ENCODE data around the gene CPE.
"Not testable (repeated sequence)": the region's sequence is repeated elsewhere in the genome, so short reads cannot be mapped to it uniquely, and the experiment has no call there.

Gene CPE

DNA sequence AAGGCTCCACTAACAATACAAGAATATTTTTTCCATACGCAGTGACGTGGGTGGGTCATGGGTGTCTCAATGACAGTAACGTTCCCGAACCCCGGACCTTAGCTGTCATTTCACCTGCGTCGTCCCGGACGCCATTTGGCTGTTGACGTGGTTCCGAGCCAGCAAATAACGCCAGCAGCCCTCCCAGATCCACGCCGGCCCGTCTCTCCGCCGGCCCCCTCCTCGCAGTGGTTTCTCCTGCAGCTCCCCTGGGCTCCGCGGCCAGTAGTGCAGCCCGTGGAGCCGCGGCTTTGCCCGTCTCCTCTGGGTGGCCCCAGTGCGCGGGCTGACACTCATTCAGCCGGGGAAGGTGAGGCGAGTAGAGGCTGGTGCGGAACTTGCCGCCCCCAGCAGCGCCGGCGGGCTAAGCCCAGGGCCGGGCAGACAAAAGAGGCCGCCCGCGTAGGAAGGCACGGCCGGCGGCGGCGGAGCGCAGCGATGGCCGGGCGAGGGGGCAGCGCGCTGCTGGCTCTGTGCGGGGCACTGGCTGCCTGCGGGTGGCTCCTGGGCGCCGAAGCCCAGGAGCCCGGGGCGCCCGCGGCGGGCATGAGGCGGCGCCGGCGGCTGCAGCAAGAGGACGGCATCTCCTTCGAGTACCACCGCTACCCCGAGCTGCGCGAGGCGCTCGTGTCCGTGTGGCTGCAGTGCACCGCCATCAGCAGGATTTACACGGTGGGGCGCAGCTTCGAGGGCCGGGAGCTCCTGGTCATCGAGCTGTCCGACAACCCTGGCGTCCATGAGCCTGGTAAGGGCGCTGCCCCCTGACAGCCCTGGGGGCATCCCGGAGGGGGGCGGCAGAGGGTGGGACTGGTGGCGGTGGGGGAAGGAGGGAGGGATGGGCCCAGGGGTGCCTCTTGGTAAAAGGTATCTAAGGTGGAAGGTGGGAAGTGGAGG is at the start of gene CPE:
CPE (plus strand) TSS at position 264 of the 933 bp plus-strand sequence; CDS start at position 478, 214 bp downstream.
- DNase-seq: peak; percentile 82

GRCh38 chr4:165330071-165330470 is 48.7 kb upstream of the CPE start:
- no peak for DNase-seq

DNA sequence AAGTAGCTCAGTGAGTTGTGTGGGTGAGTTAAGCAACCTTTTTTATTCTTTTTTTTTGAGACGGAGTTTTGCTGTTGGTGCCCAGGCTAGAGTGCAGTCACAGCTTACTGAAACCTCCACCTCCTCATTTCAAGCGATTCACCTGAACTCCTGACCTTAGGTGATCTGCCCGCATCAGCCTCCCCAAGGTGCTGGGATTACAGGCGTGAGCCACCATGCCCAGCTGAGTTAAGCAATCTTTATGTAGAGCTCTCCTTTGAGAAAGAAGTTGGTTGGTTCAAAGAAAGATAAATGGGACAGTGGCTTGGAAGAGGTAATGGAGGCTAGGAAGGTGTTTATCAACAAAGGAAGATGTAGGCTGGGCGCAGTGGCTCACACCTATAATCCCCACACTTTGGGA is 48.1 kb upstream of the CPE start:
- no peak for DNase-seq

DNA sequence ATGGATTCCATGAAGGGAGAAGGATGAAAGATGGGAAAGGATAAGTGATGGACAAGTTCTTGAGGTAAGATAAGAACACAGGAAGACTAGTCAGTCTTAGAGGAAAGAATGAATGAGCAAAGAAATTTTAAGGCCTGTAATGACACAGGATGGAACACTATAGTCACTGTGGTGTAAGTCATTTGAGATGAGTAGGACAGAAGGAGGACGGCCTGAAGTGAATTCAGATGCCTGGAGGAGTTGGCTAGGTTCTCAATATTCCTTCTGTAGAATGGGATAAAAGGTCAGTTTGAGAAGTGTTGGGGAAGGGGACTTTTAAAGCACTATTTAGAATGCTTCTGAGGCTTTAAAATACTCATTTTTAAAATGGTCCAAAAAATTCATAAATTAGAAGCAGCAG is 47.4 kb upstream of the CPE start:
- DNase-seq: peak; percentile 68

GRCh38 chr4:165331823-165332222 is 47.0 kb upstream of the CPE start:
- DNase-seq: no peak

GRCh38 chr4:165332502-165332901 is 46.3 kb upstream of the CPE start:
- DNase-seq: no peak

GRCh38 chr4:165335163-165335703 is 43.6 kb upstream of the CPE start:
- DNase-seq: no peak

GRCh38 chr4:165336743-165337142 is 42.1 kb upstream of the CPE start:
- no peak for DNase-seq

GRCh38 chr4:165342340-165342739 is 36.5 kb upstream of the CPE start:
- DNase-seq: not testable (repeated sequence)

DNA sequence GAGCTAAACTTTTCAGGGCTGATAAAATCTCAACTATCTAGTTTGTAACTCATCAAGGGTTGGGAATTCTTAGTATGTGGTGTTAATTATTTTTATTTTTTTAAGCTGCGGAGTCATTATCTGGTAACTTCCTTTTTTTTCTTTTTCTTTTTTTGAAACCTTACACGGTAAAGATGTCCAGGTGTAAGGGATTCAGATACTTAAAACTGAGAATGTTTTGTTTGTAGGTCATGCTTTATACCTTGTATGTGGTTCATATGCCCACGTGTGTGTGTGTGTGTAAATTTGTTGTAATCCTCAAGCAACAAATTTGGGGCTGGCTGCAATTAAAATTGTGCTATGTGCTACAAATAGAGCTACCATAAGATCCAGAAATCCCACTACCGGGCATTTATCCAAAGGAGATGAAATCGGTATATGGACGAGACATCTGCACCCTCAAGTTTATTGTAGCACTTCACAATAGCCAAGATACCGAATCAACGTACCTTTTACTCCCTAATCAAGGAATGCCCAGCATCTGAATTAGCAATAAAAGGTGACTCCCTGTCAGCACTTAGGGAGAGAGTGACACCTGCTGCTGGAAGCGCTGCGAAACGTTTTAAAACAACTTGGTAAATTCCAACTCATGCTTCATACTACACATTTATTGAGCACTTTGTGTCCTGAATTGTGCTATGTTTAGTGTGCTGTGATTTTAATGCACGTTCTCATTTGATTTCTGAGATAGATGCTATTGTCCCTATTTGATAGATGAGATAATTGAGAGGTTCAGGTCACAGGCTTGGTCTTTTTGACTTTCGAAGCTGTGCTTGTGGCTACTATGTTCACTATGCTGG is 35.2 kb upstream of the CPE start:
- peak; percentile 55 for DNase-seq

- DNase-seq: no peak
Measured at GRCh38 chr4:165345666-165346417, 33.0 kb upstream of the CPE start.

DNA sequence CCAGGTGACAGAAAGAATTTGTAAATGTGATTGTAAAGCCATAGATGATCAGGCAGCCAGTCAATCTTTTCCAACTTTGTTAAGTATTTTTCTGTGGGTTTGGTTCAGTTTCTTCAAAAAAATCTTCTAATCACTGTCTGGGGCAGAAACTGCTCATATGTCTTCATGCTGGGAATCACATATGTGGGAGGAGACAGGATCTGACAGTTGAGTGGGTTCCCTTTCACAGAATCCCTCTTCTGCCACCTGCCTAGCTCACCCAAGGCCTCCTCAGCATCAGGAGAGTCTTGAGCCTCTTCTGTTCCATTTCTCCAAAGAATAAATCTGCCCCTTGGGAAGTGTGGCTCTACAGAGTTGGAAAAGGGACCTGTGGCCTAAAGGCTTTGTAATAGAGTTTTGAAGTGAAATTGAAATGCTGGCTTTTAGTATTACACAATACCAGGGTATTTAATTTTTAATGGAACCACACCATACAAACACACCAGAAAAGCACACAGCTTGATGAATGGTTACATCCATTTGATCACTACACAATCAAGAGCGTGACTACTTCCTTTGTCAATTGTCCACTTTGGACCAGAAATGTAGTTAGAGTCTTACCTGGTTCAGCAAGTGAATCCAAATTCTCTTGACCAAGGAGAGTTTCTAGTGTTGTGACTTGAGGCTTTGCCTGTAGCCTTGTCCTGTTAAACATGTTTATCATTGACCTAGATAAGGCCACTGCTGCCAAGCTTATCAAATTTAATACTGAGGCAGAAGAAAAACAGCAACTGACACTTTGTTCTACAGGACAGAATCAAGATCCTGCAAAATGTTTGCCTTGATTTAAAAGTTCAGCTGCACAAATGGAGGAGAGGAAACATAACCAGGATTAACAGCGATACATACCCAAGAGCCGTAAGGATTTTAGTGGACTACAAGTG is 30.9 kb upstream of the CPE start:
- DNase-seq: no peak

GRCh38 chr4:165351359-165352130 is 27.3 kb upstream of the CPE start:
- no peak for DNase-seq

DNA sequence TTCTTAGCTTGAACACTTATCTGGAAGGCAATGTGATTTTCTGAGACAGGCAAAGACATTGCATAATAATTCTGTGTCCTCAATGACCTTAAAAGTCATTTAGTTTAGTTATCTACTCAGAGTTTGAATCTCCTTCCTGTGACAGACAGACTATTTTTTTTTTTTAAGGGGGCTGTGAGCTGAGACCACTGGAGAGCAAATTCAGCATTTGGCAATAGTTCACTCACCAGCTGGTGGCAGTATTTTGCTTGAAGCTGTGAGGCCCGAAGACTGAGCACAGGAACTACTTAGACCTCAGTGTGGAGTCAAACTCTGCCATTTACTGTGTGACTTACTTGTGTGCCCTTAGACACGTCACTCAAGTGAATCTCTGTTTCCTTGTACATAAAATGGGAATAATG is 22.9 kb upstream of the CPE start:
- DNase-seq: peak; percentile 67

GRCh38 chr4:165359506-165359905 is 19.3 kb upstream of the CPE start:
- DNase-seq: peak; percentile 38

- DNase-seq: no peak
Measured at GRCh38 chr4:165360041-165360695, 18.6 kb upstream of the CPE start.

DNA sequence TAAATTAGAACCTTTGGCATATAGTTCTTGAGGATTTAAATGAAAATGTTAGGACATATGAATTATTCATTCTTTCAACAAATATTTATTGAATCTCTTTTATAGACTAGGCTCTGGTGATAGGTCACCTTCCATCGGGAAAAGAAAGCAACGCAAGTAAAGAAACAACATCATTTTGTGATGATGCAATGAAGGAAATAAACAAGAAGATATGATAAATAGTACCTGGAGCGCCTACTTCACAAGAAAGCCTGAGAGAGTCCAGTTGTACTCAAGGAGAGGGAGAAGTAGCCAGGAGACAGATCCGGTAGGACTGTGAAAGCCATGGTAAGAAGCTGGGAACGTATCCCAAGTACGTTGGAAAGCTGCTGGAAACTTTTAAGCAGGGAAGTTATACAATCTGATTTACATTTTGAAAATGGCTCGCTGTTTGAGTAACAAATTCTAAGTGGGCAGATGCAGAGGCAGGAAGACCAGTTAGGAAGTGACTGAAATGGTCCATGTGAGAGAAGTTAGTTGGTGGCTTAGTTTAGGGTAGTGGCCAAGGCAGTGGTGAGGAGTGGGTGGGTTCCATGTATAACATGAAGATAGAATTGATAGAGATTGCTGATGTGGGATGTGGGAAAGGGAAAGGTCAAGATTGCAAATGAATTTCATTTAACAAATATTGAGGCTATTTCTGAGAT is 17.7 kb upstream of the CPE start:
- DNase-seq: no peak

GRCh38 chr4:165361810-165362209 is 17.0 kb upstream of the CPE start:
- DNase-seq: no peak

DNA sequence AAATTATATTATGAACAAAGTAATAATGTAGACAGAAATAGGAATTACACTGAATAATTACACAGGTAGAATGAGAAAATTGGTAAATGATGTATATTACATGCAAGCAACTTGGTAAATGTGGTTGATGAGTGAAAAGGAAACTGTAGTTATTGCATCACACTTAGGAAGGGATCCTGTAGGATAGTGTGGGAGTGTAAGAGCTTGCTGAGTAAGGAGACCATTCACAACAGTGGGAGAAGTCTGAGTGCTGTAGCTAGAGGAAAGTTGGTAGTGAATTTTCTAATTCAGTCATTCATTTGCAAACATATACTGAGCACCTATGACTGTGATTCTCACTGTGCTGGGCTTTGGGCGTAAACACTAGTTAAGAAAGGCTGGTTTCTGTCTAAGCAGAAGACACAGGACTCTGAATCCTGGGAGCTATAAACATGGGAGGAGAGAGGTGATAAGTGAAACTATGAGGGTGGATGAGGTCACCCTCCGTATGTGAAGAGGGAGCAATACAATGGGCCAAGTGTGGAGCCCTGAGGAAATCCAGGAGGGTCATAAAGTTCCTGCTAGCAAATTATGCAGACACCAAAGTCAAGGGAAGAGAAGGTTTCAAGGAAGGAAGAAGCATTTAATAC is 14.2 kb upstream of the CPE start:
- no peak for DNase-seq
